PC-3 (cell line): ENCODE data around the gene SLC1A7. TPM values are rescaled to one million over a fixed set of nuclear protein-coding genes. Genes with fewer than 3 reads are reported as not detected.

Experiments
- ATAC-seq: fragments of 200-7000 bp; cut with Tn5 transposase; 2 replicates; pipeline ENCODE4 v1.9.1; 2020; ENCODE audit warnings: mild to moderate bottlenecking, moderate library complexity
- BruUV-seq: library from RNA; stranded (reverse); fragments of 400-500 nt; replicated peaks from 2 replicates; lab custom pipeline; 2021; lab: Mats Ljungman, UMichigan
- CTCF ChIA-PET: fragments of 300-600 bp; sonication (Branson Sonifier 250); formaldehyde crosslinking; loops from one replicate; lab custom pipeline; 2022; ENCODE audit warnings: antibody characterized with exemption; lab: Charles Lee
- POLR2A ChIA-PET: fragments of 300-600 bp; sonication (Branson Sonifier 250); formaldehyde crosslinking; loops from one replicate; lab custom pipeline; 2022; ENCODE audit warnings: antibody characterized with exemption; ENCODE audit not compliant: unreplicated experiment; lab: Charles Lee
- DNase-seq: peaks from one replicate; pipeline ENCODE4 v3.0.0-alpha.2; 2015
- H2AFZ ChIP-seq: fragments of 300-600 bp; sonication (generic); 2 replicates; pipeline ENCODE4 v1.6.0; 2016; ENCODE audit warnings: antibody characterized with exemption, low read length
- H3F3A ChIP-seq: fragments of 300-600 bp; sonication (generic); one replicate; pipeline ENCODE4 v1.6.0; 2017; ENCODE audit warnings: antibody characterized with exemption, low read length, control low read depth, mild to moderate bottlenecking; ENCODE audit not compliant: unreplicated experiment
- H3K27ac ChIP-seq: fragments of 300-600 bp; sonication (generic); 2 replicates; pipeline ENCODE4 v1.5.1; 2016; ENCODE audit warnings: mild to moderate bottlenecking, low read length
- H3K27me3 ChIP-seq: fragments of 300-600 bp; sonication (generic); 2 replicates; pipeline ENCODE4 v1.6.1; 2016; ENCODE audit warnings: low read length, mixed read lengths
- H3K36me3 ChIP-seq: fragments of 300-600 bp; sonication (generic); 2 replicates; pipeline ENCODE4 v1.6.1; 2016; ENCODE audit warnings: low read depth, mixed run types, low read length, mixed read lengths
- H3K4me1 ChIP-seq: fragments of 300-600 bp; sonication (generic); 2 replicates; pipeline ENCODE4 v1.5.1; 2016; ENCODE audit warnings: low read length; ENCODE audit not compliant: insufficient read depth
- H3K4me2 ChIP-seq: fragments of 300-600 bp; sonication (generic); 2 replicates; pipeline ENCODE4 v1.6.0; 2016; ENCODE audit warnings: low read length
- H3K4me3 ChIP-seq: fragments of 300-600 bp; sonication (generic); 2 replicates; pipeline ENCODE4 v1.5.1; 2016; ENCODE audit warnings: mild to moderate bottlenecking, low read length, mixed read lengths
- H3K79me2 ChIP-seq: fragments of 300-600 bp; sonication (generic); 2 replicates; pipeline ENCODE4 v1.6.1; 2017; ENCODE audit warnings: low read length, mixed read lengths
- H3K9ac ChIP-seq: fragments of 300-600 bp; sonication (generic); 2 replicates; pipeline ENCODE4 v1.6.0; 2016; ENCODE audit warnings: mild to moderate bottlenecking, low read length
- H3K9me2 ChIP-seq: fragments of 300-600 bp; sonication (generic); replicated peaks from 2 replicates; pipeline ENCODE4 v1.6.1; 2016; ENCODE audit warnings: mixed run types, low read length, mixed read lengths
- H3K9me3 ChIP-seq: fragments of 300-600 bp; sonication (generic); 2 replicates; pipeline ENCODE4 v1.6.1; 2016; ENCODE audit warnings: low read length, mixed read lengths
- H4K20me1 ChIP-seq: fragments of 300-600 bp; sonication (generic); 2 replicates; pipeline ENCODE4 v1.6.1; 2016; ENCODE audit warnings: low read length, mixed read lengths
- CTCF ChIP-seq: fragments of 300-600 bp; sonication (generic); conservative IDR thresholded peaks from 2 replicates; pipeline ENCODE4 v1.5.1; 2017; ENCODE audit warnings: antibody characterized with exemption, low read depth, mild to moderate bottlenecking, low read length
- EZH2 ChIP-seq: fragments of 300-600 bp; sonication (generic); IDR thresholded peaks from one replicate; pipeline ENCODE4 v1.6.1; 2017; ENCODE audit warnings: antibody characterized with exemption, mild to moderate bottlenecking, low read length; ENCODE audit not compliant: unreplicated experiment
- EZH2phosphoT487 ChIP-seq: fragments of 300-600 bp; sonication (generic); IDR thresholded peaks from 2 replicates; pipeline ENCODE4 v1.6.1; 2018; ENCODE audit warnings: mild to moderate bottlenecking, antibody characterized with exemption, low read length, borderline replicate concordance
- intact Hi-C: fragments of 100-400 bp; cut with micrococcal nuclease; formaldehyde crosslinking; loops from 2 replicates; pipeline ENCODE4 v1.9.0; 2023
- total RNA-seq: library from RNA; depleted of rRNA; stranded (reverse); fragments of >200 nt; gene quantifications from 2 replicates; pipeline ENCODE4 v1.2.3, GENCODE V29; 2014

The SLC1A7 gene
- total RNA-seq, 1 experiment from 2014 or later: 0.26 TPM

GRCh38 chr1:53047737-53048736 is 94.4 kb downstream of the SLC1A7 start:
- intact Hi-C loops: loop anchor here (5.0 kb wide), 1 partner anchor 129 kb away; no protein-coding TSS in a partner anchor
- DNase-seq (peak; percentile 91), ATAC-seq (peak; percentile 83)
- Histone ChIP-seq H3K27me3 (no peaks in the 10 kb centered on the region), H2AFZ (no peak overlapping the region), H3K9ac (peak overlapping the region; percentile 25), H3K4me2 (peak overlapping the region; percentile 57), H3K36me3 (peaks cover 14% of the 10 kb centered on the region; the same call in 1 of the 2 replicates), H3K9me2 (no peaks in the 10 kb centered on the region), H3K9me3 (no peaks in the 10 kb centered on the region), H3K27ac (peak overlapping the region; percentile 89), H3K4me1 (peaks cover 40% of the 10 kb centered on the region), H3K79me2 (no peaks in the 10 kb centered on the region), H4K20me1 (no peaks in the 10 kb centered on the region), H3F3A (peaks cover 14% of the 10 kb centered on the region), H3K4me3 (no peak overlapping the region)
- CTCF ChIA-PET: interaction anchor here (0.6 kb wide), 1 partner anchor 24 kb away, joined by 6 read pairs; no protein-coding TSS in a partner anchor
- no peak for TF ChIP-seq EZH2
- TF ChIP-seq CTCF: no peak
- no peak for TF ChIP-seq EZH2phosphoT487
- POLR2A ChIA-PET: no interaction called here
- no TSS peak for BruUV-seq

GRCh38 chr1:53046930-53047329 is 95.5 kb downstream of the SLC1A7 start:
- no peaks in the 10 kb centered on the region for H3K27me3 ChIP-seq
- no peak for TF ChIP-seq EZH2phosphoT487
- TF ChIP-seq EZH2: no peak
- TF ChIP-seq CTCF: no peak
- no peaks in the 10 kb centered on the region for H3K9me3 ChIP-seq
- H3K9ac ChIP-seq: peak overlapping the region; percentile 25
- H2AFZ ChIP-seq: no peak overlapping the region
- no TSS peak for BruUV-seq
- no peaks in the 10 kb centered on the region for H3K79me2 ChIP-seq
- peak; percentile 36; the same call in 1 of the 2 replicates for ATAC-seq
- intact Hi-C loops: loop anchor here (5.0 kb wide), 1 partner anchor 130 kb away; no protein-coding TSS in a partner anchor
- H3K36me3 ChIP-seq: peaks cover 12% of the 10 kb centered on the region; the same call in 1 of the 2 replicates
- peak overlapping the region; percentile 57 for H3K4me2 ChIP-seq
- H3K9me2 ChIP-seq: no peaks in the 10 kb centered on the region
- H3K27ac ChIP-seq: peak overlapping the region; percentile 89
- peaks cover 14% of the 10 kb centered on the region for H3F3A ChIP-seq
- no peak overlapping the region for H3K4me3 ChIP-seq
- ChIA-PET CTCF (no interaction called here), POLR2A (no interaction called here)
- H4K20me1 ChIP-seq: no peaks in the 10 kb centered on the region
- DNase-seq: peak; percentile 33
- peaks cover 40% of the 10 kb centered on the region for H3K4me1 ChIP-seq
